ENCODE results near the gene ATG2A. TPM values are rescaled to one million over a fixed set of nuclear protein-coding genes. Genes with fewer than 3 reads are reported as not detected.

Gene ATG2A
- total and polyA plus RNA-seq, 10 of the 15 experiments (the other 5 are each of a cell fraction or from before 2014, with no cell fraction given), result 0.08 to 19.0 (median 4.6) TPM

DNA sequence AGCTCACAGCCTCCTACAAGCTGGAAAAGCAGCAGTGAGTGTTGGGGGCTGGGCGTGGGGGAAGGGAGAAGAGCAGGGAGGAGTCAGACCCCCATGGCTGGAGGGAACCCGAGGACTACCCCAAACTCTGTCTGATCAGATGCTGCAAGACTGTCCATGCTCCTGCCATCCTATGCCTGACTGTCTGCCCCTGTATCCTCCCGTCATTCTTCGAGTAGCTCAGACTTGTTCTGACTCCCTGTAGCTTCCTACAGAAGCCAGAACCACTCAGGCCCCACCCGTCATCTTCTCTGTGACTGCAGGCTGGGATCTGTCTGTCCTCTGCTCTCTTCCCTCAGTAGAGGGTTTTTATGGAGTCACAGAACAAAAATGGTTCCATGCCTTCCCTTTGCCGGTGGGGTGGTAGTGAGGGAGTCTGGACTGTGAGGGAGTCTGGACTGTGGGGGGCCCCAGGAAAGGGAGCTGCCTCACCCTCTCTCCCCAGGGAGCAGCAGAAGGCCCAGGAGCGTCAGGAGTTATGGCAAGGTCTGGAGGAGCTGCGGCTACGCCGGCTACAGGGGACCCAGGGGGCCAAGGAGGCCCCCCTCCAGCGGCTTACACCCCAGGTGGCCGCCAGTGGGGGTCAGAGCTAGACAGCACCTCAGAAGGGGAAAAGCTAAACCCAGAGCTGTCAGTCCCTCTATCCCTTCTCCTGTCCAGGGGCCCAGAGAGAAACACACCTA is 16.4 kb upstream of the ATG2A start:
- H2AFZ ChIP-seq (ENCODE audit: control insufficient read depth, low read depth, low read length), result no peak overlapping the region
- H3K4me3 ChIP-seq, result no peak overlapping the region
- no peaks in the 10 kb centered on the region for H4K20me1 ChIP-seq (ENCODE audit: control insufficient read depth, insufficient read depth)
- intact Hi-C loops (cut with micrococcal nuclease; ENCODE audit: unreplicated experiment) (no loop called here), in situ Hi-C loops (cut with MboI) (no loop called here)
- no peak for ATAC-seq
- no peak for FAIRE-seq
- TSS peak; percentile 41 for BruUV-seq (replicated peaks)
- no peaks in the 10 kb centered on the region for H3K9me3 ChIP-seq (replicated peaks; ENCODE audit: control insufficient read depth, insufficient read depth, low read length)
- no peak for DNase-seq (ENCODE audit: low read depth, low spot score)
- H3K36me3 ChIP-seq (ENCODE audit: control insufficient read depth in 2 of 2, insufficient read depth in 2 of 2, low read length in 1 of 2), result no peaks in the 10 kb centered on the region; a peak in 1 of 4 replicates
- CTCF ChIA-PET, result interaction anchor here (0.5 to 1.6 kb wide), 3 partner anchors 11 to 595 kb away, joined by 3 read pairs; no protein-coding TSS in a partner anchor
- WGBS (ENCODE audit: insufficient coverage, insufficient replicate concordance, low lambda C conversion rate, missing lambda C conversion rate), result 65% methylated on average over 12 of the region's 12 CpGs
- H3K9ac ChIP-seq (ENCODE audit: control insufficient read depth, insufficient read depth, low read length), result no peak overlapping the region
- no peak overlapping the region for H3K27ac ChIP-seq (ENCODE audit: control insufficient read depth, insufficient read depth)
- RAD21 ChIA-PET (ENCODE audit: unreplicated experiment), result no interaction called here
- no peak overlapping the region for H3K4me2 ChIP-seq (ENCODE audit: control insufficient read depth, insufficient read depth)
- no peaks in the 10 kb centered on the region for H3K4me1 ChIP-seq (ENCODE audit: control insufficient read depth, insufficient read depth, low read length)
- SMC1A ChIA-PET (ENCODE audit: uncharacterized antibody, unreplicated experiment), result interaction anchor here (1.0 kb wide), 1 partner anchor 9 kb away, joined by 3 read pairs; the partner anchor contains the start of gene PPP2R5B
- H3K79me2 ChIP-seq (ENCODE audit: control insufficient read depth, insufficient read depth, low read length), result no peaks in the 10 kb centered on the region
- H3K27me3 ChIP-seq (replicated peaks in 1 of 2; ENCODE audit: control insufficient read depth in 2 of 2, insufficient read depth in 2 of 2, low read length in 1 of 2), result no peaks in the 10 kb centered on the region
- POLR2A ChIA-PET, result no interaction called here
- TF ChIP-seq NKRF (conservative IDR thresholded peaks at IDR 0.05) (no peak), NFXL1 (IDR thresholded peaks at IDR 0.05; ENCODE audit: borderline replicate concordance) (no peak), HDAC6 (IDR thresholded peaks at IDR 0.05; ENCODE audit: unreplicated experiment) (no peak), ZBTB11 (CRISPR knock-in tag; IDR thresholded peaks at IDR 0.05) (no peak), GATAD2B (conservative IDR thresholded peaks at IDR 0.05; ENCODE audit: low read depth) (no peak), HDGF (IDR thresholded peaks at IDR 0.05) (no peak), POU2F2 (IDR thresholded peaks at IDR 0.05; ENCODE audit: borderline replicate concordance, low read depth, low read length) (no peak), HDAC2 (IDR thresholded peaks at IDR 0.05) (no peak), SPI1 (IDR thresholded peaks at IDR 0.05; ENCODE audit: borderline replicate concordance, insufficient read depth, low read depth, low read length) (no peak), ZNF217 (IDR thresholded peaks at IDR 0.05) (no peak), STAT3 (IDR thresholded peaks at IDR 0.05; ENCODE audit: low read depth, low read length) (no peak), ATF3 (IDR thresholded peaks at IDR 0.05; ENCODE audit: borderline replicate concordance, extremely low read depth, low read depth, low read length) (no peak)
- TF ChIP-seq, protein P1, sequence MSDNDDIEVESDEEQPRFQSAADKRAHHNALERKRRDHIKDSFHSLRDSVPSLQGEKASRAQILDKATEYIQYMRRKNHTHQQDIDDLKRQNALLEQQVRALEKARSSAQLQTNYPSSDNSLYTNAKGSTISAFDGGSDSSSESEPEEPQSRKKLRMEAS (IDR thresholded peaks at IDR 0.05; ENCODE audit: low read depth, low read length), result no peak
- TF ChIP-seq, protein P2, sequence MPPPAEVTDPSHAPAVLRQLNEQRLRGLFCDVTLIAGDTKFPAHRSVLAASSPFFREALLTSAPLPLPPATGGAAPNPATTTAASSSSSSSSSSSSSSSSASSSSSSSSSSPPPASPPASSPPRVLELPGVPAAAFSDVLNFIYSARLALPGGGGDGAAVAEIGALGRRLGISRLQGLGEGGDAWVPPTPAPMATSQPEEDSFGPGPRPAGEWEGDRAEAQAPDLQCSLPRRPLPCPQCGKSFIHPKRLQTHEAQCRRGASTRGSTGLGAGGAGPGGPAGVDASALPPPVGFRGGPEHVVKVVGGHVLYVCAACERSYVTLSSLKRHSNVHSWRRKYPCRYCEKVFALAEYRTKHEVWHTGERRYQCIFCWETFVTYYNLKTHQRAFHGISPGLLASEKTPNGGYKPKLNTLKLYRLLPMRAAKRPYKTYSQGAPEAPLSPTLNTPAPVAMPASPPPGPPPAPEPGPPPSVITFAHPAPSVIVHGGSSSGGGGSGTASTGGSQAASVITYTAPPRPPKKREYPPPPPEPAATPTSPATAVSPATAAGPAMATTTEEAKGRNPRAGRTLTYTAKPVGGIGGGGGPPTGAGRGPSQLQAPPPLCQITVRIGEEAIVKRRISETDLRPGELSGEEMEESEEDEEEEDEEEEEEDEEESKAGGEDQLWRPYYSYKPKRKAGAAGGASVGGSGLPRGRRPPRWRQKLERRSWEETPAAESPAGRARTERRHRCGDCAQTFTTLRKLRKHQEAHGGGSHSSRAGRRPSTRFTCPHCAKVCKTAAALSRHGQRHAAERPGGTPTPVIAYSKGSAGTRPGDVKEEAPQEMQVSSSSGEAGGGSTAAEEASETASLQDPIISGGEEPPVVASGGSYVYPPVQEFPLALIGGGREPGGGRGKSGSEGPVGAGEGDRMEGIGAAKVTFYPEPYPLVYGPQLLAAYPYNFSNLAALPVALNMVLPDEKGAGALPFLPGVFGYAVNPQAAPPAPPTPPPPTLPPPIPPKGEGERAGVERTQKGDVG (CRISPR knock-in tag; IDR thresholded peaks at IDR 0.05), result no peak
